ENCODE measurements around the gene TMEM128.

The TMEM128 gene

GRCh38 chr4:4268776-4269175 lies 20.8 kb upstream of the TMEM128 start:
- no peak overlapping the region for H3K27ac ChIP-seq (ENCODE audit: low read length)
- TF ChIP-seq EZH2phosphoT487 (IDR thresholded peaks at IDR 0.05; ENCODE audit: low read length) (no peak), EZH2 (optimal IDR thresholded peaks at IDR 0.05; ENCODE audit: low read depth, low read length) (no peak)
- TF ChIP-seq, protein P1, sequence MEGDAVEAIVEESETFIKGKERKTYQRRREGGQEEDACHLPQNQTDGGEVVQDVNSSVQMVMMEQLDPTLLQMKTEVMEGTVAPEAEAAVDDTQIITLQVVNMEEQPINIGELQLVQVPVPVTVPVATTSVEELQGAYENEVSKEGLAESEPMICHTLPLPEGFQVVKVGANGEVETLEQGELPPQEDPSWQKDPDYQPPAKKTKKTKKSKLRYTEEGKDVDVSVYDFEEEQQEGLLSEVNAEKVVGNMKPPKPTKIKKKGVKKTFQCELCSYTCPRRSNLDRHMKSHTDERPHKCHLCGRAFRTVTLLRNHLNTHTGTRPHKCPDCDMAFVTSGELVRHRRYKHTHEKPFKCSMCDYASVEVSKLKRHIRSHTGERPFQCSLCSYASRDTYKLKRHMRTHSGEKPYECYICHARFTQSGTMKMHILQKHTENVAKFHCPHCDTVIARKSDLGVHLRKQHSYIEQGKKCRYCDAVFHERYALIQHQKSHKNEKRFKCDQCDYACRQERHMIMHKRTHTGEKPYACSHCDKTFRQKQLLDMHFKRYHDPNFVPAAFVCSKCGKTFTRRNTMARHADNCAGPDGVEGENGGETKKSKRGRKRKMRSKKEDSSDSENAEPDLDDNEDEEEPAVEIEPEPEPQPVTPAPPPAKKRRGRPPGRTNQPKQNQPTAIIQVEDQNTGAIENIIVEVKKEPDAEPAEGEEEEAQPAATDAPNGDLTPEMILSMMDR (IDR thresholded peaks at IDR 0.05; ENCODE audit: low read length) = no peak
- no peak overlapping the region for H2AFZ ChIP-seq (ENCODE audit: low read length)
- no peaks in the 10 kb centered on the region for H3K9me3 ChIP-seq (replicated peaks; ENCODE audit: insufficient read depth, low read length)
- H3K4me2 ChIP-seq (ENCODE audit: low read depth, low read length) = no peak overlapping the region
- H3K4me1 ChIP-seq (ENCODE audit: low read length) = no peaks in the 10 kb centered on the region
- no peaks in the 10 kb centered on the region for H3K79me2 ChIP-seq (ENCODE audit: low read length)
- peaks cover 6% of the 10 kb centered on the region; the same call in 1 of the 2 replicates for H3K36me3 ChIP-seq (replicated peaks; ENCODE audit: insufficient read depth, low read length)
- no peak overlapping the region for H3K9ac ChIP-seq (ENCODE audit: low read length)
- no peaks in the 10 kb centered on the region for H3K27me3 ChIP-seq (replicated peaks; ENCODE audit: insufficient read depth, low read length)
- no peaks in the 10 kb centered on the region for H3K9me2 ChIP-seq (replicated peaks; ENCODE audit: insufficient read depth, low read length)
- no peaks in the 10 kb centered on the region for H3F3A ChIP-seq (ENCODE audit: insufficient read depth, low read length)
- DNase-seq = no peak
- H3K4me3 ChIP-seq (ENCODE audit: low read length) = no peak overlapping the region
- no peaks in the 10 kb centered on the region for H4K20me1 ChIP-seq (ENCODE audit: insufficient read depth, low read length)

DNA sequence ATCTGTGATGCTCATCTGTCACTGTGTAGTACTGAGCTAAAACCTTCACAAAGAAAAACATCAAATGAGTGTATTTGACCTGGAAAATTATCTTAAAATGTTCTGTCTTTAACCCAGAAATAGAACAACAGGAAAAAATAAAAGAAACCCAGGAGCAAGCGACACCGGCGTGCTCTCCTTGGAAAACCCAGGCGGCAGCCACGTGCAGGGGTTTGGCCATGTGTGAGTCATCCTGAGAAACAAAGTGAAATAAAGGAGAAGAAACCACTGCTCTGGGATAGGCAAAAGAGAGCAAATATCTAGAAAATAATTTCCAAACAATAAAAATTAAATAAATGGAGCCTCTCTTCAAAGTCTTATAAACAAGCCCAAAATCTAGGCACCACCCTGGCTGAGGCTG lies 20.0 kb upstream of the TMEM128 start:
- H3K9me3 ChIP-seq (replicated peaks; ENCODE audit: insufficient read depth, low read length) = no peaks in the 10 kb centered on the region
- H3K27me3 ChIP-seq (replicated peaks; ENCODE audit: insufficient read depth, low read length) = no peaks in the 10 kb centered on the region
- no peak overlapping the region for H3K9ac ChIP-seq (ENCODE audit: low read length)
- no peak overlapping the region for H3K27ac ChIP-seq (ENCODE audit: low read length)
- H3K4me2 ChIP-seq (ENCODE audit: low read depth, low read length) = no peak overlapping the region
- H3K36me3 ChIP-seq (replicated peaks; ENCODE audit: insufficient read depth, low read length) = peaks cover 6% of the 10 kb centered on the region; the same call in 1 of the 2 replicates
- no peaks in the 10 kb centered on the region for H3F3A ChIP-seq (ENCODE audit: insufficient read depth, low read length)
- H2AFZ ChIP-seq (ENCODE audit: low read length) = no peak overlapping the region
- no peak overlapping the region for H3K4me3 ChIP-seq (ENCODE audit: low read length)
- H3K4me1 ChIP-seq (ENCODE audit: low read length) = no peaks in the 10 kb centered on the region
- H3K9me2 ChIP-seq (replicated peaks; ENCODE audit: insufficient read depth, low read length) = no peaks in the 10 kb centered on the region
- DNase-seq = no peak
- H3K79me2 ChIP-seq (ENCODE audit: low read length) = no peaks in the 10 kb centered on the region
- H4K20me1 ChIP-seq (ENCODE audit: insufficient read depth, low read length) = no peaks in the 10 kb centered on the region
- no peak for TF ChIP-seq EZH2 (optimal IDR thresholded peaks at IDR 0.05; ENCODE audit: low read depth, low read length)
- TF ChIP-seq, protein P1 (IDR thresholded peaks at IDR 0.05; ENCODE audit: low read length) = no peak
- TF ChIP-seq EZH2phosphoT487 (IDR thresholded peaks at IDR 0.05; ENCODE audit: low read length) = no peak

- H3K4me1 ChIP-seq (ENCODE audit: low read length) = no peaks in the 10 kb centered on the region
- no peaks in the 10 kb centered on the region for H3K36me3 ChIP-seq (replicated peaks; ENCODE audit: insufficient read depth, low read length)
- H3K79me2 ChIP-seq (ENCODE audit: low read length) = no peaks in the 10 kb centered on the region
- H3K9me3 ChIP-seq (replicated peaks; ENCODE audit: insufficient read depth, low read length) = no peaks in the 10 kb centered on the region
- H3K27ac ChIP-seq (ENCODE audit: low read length) = no peak overlapping the region
- 0 out of 2 replicates have a peak overlapping the region, but pooled peaks have one; percentile 28 for H2AFZ ChIP-seq (ENCODE audit: low read length)
- 0 out of 2 replicates have a peak overlapping the region, but pooled peaks have one; percentile 7 for H3K4me2 ChIP-seq (ENCODE audit: low read depth, low read length)
- TF ChIP-seq EZH2phosphoT487 (IDR thresholded peaks at IDR 0.05; ENCODE audit: low read length) = no peak
- TF ChIP-seq, protein P1 (IDR thresholded peaks at IDR 0.05; ENCODE audit: low read length) = peak; percentile 62
- no peak for TF ChIP-seq EZH2 (optimal IDR thresholded peaks at IDR 0.05; ENCODE audit: low read depth, low read length)
- H4K20me1 ChIP-seq (ENCODE audit: insufficient read depth, low read length) = no peaks in the 10 kb centered on the region
- no peak overlapping the region for H3K9ac ChIP-seq (ENCODE audit: low read length)
- peak; percentile 79 for DNase-seq
- no peaks in the 10 kb centered on the region for H3K9me2 ChIP-seq (replicated peaks; ENCODE audit: insufficient read depth, low read length)
- H3K27me3 ChIP-seq (replicated peaks; ENCODE audit: insufficient read depth, low read length) = no peaks in the 10 kb centered on the region
- no peak overlapping the region for H3K4me3 ChIP-seq (ENCODE audit: low read length)
- H3F3A ChIP-seq (ENCODE audit: insufficient read depth, low read length) = no peaks in the 10 kb centered on the region
Observed at GRCh38 chr4:4260185-4260751, 12.2 kb upstream of the TMEM128 start.
